ENCODE data around the gene PEAR1.
"Not testable (repeated sequence)": the region's sequence is repeated elsewhere in the genome, so short reads cannot be mapped to it uniquely, and the experiment has no call there.

The PEAR1 gene

GRCh38 chr1:156923670-156924477 lies 30.4 kb downstream of the PEAR1 start:
- no peak for DNase-seq

- DNase-seq: no peak
These were observed 31.1 kb downstream of the PEAR1 start for GRCh38 chr1:156924478-156925153.

- DNase-seq: no peak
These were observed 31.9 kb downstream of the PEAR1 start for GRCh38 chr1:156925154-156926010.

- DNase-seq: no peak
These were observed 32.7 kb downstream of the PEAR1 start for GRCh38 chr1:156926175-156926574.

GRCh38 chr1:156926695-156927094 lies 33.2 kb downstream of the PEAR1 start:
- DNase-seq: not testable (repeated sequence)

- DNase-seq: no peak
These were observed 33.9 kb downstream of the PEAR1 start for GRCh38 chr1:156927215-156928042.

GRCh38 chr1:156928043-156928602 lies 34.6 kb downstream of the PEAR1 start:
- DNase-seq: no peak

- DNase-seq: no peak
These were observed 36.2 kb downstream of the PEAR1 start for GRCh38 chr1:156929596-156930238.

GRCh38 chr1:156930483-156930882 lies 37.0 kb downstream of the PEAR1 start:
- no peak for DNase-seq

GRCh38 chr1:156931211-156931952 lies 37.9 kb downstream of the PEAR1 start:
- no peak for DNase-seq

- no peak for DNase-seq
These were observed 38.6 kb downstream of the PEAR1 start for GRCh38 chr1:156931974-156932710.

- DNase-seq: no peak
These were observed 39.6 kb downstream of the PEAR1 start for GRCh38 chr1:156933136-156933535.

GRCh38 chr1:156935505-156936128 lies 42.1 kb downstream of the PEAR1 start:
- no peak for DNase-seq

- no peak for DNase-seq
These were observed 42.7 kb downstream of the PEAR1 start for GRCh38 chr1:156936191-156936590.

GRCh38 chr1:156936721-156937220 lies 43.3 kb downstream of the PEAR1 start:
- no peak for DNase-seq

- no peak for DNase-seq
These were observed 44.4 kb downstream of the PEAR1 start for GRCh38 chr1:156937883-156938282.

GRCh38 chr1:156938813-156939212 lies 45.3 kb downstream of the PEAR1 start:
- DNase-seq: no peak

- no peak for DNase-seq
These were observed 46.3 kb downstream of the PEAR1 start for GRCh38 chr1:156939786-156940334.

GRCh38 chr1:156941675-156942074 lies 48.2 kb downstream of the PEAR1 start:
- DNase-seq: no peak

Measured in SIG-M5 (cell line).